Fibroblast of upper back skin (primary cell): Measurements from ENCODE around the gene DAAM1.
A peak's percentile ranks its signal among the peaks of the same experiment; 100 is the strongest.

Source experiments
- DNase-seq: peaks from one replicate; pipeline ENCODE4 v3.0.0-alpha.2; 2013

The DAAM1 gene

DNA sequence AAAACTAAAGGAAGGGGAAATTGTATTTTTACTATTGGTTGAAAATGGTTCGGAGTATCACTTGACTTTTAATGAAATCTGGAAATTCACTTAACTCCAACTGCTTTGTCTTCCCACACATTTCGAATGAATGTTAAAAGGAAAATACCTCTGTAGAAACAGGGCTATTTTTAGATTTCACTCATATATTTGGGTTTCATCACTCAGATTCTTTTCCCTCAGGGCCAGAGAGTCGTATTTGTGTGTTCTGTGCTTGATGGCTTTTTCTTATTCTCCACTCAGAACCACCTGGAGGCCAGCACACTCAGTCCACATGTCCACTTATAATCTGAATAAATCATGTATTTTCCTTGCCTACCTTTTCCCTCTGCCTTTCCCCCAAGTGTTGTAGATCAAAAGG lies 40.0 kb downstream of the DAAM1 start:
- DNase-seq: peak; percentile 62

DNA sequence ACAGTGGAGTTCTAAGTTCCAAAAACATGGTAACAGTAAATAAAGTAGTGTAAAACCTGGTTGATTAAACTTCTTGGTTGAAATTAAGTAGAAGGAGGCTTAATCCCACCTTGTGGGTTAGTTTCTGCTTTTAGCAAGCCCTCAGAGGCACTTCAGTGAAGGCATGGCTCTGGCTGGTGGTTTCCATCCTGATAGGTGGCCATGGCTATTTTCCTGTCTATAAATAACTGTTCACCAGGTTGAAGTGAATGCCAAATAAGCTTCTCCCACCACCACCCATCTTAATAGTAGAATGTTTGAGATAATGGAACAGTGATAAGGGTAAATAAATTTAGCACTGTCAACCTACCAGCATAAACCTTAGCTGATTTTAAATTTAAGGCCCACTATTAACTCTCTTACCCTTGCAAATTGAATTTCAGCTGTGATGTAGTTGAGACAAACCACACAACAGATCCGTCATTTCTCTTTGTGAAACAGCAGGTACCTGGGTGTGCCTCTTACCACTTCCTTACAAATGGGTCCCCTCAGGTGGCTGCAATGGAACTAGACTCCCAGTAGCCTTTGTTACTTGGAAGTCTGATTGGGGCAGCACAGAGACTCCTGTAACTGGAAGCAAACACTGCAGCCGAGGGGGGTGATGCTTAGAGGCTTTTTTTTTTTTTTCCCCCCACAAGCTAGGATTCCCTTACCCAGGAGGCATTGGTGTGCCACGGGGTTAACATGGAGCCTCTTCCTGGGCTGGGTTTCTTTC lies 41.4 kb downstream of the DAAM1 start:
- no peak for DNase-seq

DNA sequence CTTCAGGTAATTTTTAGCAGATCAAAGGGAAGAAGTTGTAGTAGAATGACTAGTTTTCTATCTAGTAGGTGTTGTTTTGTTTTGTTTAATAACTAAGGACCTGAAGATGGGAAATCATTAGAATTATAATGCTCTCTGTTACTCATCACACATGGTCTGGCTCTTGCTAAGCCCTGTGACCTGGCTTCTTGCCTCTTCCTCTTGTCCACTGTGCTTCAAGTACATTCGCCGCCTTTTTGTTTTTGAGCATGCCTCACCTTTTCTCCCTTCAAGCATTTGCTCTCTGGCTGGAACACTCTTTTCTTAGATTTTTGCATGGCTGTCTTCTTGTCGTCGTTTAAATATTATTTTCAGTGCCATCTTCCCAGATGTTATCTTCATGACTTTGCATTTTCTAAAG lies 47.7 kb downstream of the DAAM1 start:
- no peak for DNase-seq

DNA sequence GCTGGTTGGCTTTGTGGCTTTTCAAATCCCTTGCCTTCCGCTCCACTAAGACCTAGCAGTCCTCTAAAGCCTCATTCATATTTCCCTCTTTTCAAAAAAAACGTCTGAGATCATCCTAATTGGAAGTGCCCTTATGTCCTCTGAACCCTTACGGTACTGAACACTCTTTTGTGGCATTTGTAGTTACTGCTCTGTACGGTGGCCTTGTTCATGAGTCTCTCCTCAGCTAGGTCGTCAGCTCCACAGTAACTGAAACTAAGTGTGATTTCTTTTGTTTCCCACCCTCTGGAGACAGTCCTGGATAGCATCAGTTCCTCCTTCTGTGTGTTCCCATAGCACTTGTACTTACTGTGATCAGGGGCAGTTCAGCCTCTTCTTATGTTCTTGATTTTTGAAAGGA lies 49.7 kb downstream of the DAAM1 start:
- DNase-seq: no peak

DNA sequence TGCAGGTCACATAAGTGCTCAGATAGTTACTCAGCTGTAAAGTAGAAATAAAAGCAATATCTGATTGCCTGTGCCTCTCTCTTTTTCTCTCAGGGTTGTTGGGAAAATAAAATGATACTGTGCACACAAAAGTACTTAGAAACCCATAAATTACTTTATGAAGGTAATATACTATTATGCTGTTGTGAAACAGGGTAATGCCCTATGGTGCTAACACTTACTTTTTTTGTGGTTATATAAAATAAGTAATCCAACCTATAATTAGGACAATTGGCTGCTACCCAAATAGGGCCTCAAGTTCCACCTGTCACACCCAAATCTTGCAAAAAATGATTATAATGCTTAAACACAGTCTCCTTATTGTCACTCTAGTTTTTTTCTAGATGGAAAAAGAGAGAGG lies 50.6 kb downstream of the DAAM1 start:
- no peak for DNase-seq

DNA sequence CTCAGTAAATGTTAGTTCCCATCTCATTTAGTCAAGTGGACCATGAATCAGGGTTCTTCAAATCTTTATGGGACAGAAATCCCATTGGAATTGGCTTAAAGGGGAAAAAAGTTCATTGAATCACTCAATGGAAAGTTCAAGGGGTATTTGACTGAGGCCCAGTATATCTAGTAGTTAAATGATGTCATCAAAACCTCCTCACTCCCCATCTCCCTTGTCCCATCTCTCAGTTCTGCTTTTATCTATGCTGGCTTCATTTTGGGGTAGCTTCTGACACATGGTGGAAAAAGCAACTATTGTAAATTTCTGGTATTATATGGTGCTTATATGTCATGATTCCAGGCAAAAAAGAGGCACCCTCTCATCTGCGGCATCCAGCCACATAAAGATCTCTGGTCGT lies 51.9 kb downstream of the DAAM1 start:
- no peak for DNase-seq

DNA sequence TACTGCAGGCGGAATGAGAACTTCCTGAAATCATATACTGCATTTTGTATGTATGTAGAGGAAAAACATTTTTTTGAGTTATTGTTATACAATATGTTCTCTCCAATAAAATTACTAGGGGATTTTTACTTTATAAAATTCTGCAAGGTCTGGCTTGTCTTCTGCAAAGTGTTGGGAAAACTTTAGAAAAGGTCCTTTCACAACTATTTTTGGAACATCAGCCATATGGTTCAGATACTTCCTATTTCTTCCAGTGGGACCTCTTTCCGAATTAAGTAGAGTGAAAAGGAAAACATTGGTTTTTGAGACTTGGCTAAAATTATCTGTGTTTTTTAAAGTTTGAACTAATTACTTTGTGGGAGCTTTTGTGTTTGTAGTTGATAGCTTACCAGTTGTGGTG lies 52.7 kb downstream of the DAAM1 start:
- no peak for DNase-seq

DNA sequence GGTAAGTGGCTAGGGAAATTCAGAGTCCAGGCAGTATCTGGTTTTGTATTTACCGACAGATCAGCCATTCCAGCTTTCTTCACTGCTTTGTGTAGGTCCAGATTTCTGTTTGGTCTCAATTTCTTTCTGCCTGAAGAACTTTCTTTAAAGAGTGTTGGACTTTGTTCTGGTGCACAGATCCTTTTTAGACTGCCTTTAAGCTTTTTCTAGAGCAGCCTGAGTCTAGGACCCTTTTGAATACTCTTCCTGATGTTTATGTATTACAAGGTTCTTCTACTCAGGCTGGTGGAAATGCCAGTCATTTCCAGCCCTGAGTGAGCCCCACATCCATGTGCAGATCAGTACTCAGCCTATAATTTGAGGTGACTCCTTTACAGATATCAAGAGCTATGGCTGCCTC lies 54.7 kb downstream of the DAAM1 start:
- no peak for DNase-seq

DNA sequence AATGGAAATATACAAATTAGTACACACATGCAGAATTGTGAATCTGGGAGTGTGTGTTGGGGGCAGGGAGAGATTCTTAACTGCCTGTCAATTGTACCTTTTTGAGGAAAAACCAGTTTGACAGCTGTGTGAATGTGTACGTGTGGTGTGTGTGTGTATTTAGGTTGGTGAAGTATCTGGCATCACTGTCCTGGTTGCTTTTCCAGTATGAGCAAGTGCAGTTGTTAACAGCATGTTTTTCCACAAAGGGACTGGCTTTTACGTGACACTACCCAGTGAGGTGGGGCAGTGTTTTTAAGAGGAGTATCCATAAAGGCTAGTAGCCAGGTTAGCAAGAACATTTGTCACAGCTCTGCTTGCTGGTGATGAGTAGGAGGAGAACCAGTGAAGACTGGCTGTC lies 56.1 kb downstream of the DAAM1 start:
- no peak for DNase-seq

DNA sequence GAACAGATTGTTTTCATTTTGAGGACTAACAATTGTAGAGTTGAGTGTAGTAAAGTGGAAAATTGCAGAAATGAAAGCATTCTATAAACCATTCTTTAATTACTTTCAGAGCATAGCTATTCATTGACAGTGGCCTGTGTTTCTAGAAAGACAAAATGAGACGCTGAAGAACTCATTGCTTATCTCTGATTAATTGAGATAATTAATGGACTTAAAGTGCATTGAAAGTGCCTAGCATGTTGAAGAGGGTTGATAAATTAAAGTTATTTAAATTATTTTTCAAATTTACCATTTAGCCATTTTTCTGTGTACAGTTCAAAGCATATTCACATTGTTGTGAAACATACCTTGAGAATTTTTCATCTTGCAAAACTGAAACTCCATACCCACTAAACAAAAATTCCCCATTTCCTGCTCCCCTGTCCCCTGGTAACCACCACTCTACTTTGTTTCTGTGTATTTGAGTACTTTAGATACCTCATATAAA lies 57.4 kb downstream of the DAAM1 start:
- no peak for DNase-seq

DNA sequence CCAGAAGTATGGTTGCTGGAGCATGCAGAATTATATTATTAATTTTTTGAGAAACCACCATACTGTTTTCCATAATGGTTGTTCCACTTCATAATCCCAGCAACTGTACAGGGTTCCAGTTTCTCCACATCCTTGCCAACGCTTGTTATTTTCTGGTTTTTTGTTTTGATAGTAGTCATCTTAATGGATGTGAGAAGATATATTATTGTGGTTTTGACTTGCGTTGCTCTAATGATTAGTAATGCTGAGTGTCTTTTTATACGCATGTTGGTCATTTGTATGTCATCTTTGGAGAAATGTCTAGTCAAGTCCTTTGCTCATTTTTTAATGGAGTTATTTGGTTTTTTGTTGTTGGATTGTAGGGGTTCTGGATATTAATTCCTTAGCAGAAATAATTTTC lies 58.1 kb downstream of the DAAM1 start:
- DNase-seq: no peak

DNA sequence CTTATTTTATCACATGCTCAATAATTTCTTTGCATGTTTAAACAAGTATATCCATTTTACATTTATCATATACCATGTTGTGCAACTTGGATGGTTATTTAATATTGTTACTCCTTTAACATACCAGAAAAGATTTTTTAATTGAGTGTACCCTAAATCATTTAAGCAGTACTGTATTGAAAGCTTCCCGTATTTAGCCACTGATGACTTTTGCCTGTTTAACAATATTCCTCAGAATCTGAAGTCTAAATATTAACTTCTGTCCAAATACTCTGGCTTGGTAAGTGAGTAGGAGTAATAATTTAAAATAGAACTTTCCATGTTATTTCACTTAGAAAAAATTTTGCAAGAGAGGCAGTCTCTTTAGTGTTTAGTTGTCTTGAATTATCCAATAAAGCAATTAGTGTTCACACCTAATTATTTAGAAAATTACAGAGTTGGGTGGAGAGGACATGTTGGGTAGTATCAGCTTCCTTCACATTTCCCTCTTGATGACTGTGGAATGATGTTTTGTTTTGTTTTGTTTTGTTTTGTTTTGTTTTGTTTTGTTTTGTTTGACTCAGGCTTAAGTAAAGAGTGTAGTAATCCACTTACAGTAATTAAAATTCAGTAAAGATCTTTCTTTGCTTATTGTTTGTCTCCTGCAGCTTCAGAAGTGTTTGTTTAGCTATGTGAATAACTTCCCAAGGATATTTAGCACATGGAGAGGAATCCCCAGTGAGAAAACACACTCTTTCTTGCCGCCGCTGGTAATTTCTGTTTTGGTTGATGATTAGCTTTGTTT lies 59.5 kb downstream of the DAAM1 start:
- no peak for DNase-seq

DNA sequence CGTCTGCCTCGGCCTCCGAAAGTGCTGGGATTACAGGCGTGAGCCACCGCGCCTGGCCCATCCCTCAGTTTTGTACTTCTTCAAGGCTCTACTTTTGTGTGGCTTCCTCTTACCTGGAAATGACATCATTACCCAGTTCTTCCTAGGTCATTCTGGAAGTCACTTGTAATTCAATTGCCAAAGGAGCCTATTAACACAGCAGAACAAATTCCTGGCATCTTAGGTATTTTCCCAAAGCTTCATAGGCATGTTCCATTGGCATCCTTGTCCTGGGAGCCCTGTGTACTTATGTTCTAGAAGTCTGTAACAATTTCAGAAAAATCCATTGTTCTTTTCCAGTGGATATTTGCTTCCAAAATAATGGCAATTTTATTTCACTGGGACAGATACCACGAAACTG lies 60.6 kb downstream of the DAAM1 start:
- DNase-seq: no peak

DNA sequence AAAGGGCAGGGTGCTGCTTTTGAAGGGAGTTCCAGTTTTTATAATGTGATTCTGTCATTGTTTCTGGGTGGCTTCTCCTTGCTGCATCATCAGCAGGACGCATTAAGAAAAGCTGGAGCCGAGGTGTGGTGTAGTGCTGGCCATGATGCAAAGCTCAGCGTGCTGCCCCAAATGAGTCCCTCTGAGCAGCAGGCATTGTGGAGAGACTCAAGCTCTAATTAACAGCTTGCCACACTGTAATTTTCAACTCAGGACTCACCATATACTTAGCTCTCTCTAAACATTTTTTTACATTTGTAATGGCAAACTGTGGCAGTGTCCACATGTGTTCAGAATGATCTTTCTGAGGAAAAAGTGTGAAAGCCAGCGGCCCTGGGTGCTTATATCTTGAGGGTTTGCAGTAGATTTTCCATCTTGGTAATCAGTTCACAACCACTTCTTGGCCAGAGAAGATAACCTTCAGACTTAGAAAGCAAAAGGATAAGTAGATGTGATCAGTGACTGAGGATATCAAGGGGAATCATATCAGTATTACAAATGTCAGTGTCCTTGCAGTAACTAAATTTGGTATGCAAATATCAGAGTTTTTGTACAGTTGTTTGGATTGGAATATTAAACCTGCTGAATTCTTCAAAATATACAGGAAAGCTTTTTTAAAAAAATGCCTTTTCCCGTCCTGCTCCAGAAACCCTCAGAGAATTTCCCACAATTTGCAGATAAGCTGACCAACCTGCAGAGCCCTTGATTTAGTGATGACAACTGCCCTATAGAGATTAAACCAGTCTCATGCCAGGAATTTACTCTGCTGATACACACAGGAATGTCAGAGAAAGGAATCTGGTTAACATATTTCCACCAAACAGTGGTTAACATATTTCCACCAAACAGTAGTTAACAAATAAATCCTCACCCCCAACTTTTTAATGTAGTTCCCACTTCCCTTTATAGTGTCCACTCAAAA lies 63.6 kb downstream of the DAAM1 start:
- peak; percentile 90 for DNase-seq

DNA sequence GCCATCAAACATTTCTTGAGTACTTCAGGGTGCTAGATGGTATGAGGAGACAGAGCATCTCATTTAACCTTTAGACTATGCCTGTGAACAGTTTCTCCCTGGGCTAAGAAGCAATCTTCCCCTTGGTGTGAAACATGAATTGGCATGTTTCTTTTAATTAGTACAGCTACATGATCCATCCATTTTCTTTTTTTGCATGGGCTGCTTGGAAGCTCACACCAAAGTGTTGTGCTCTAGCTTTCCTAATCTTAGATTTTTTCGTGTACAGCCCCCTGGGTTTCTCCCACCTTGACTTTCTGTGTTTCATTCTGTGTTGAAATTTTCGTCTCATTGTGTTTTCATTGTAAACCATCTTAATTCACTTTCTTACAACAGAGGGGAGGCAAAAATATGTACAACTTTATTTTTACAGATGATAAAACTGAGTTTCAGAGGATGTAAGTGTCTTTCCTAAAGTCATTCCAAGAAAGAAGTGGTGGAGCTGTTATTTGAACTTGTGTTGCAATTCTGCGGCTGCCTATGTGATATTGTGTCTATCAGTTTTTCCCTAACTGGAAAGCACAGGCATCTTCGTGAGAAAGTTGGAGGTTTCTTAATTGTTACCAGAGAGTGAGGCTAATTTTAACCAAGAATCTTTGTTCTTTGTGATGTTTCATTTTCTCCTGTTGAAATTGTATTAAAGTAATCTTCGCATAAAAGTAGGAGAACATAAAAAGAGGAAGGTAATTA lies 64.5 kb downstream of the DAAM1 start:
- DNase-seq: peak; percentile 60

DNA sequence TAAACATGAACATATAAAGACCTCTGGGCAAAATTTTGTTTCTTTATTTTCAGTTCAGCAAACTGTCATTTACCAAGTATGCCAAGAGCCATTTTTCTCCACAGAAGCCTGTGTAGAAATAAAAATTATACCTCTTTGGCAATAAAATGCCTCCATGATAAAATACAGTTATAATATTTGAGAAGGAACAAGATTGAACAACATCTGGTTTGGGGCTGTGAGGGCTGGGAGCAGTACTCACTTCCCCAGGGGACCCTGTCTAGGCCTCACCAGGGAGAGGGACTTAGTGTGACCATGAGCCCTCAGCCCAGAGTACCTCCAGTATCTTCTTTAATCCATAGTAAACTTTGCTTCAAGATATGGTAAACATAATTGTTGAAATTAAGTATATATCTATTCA lies 65.1 kb downstream of the DAAM1 start:
- no peak for DNase-seq

DNA sequence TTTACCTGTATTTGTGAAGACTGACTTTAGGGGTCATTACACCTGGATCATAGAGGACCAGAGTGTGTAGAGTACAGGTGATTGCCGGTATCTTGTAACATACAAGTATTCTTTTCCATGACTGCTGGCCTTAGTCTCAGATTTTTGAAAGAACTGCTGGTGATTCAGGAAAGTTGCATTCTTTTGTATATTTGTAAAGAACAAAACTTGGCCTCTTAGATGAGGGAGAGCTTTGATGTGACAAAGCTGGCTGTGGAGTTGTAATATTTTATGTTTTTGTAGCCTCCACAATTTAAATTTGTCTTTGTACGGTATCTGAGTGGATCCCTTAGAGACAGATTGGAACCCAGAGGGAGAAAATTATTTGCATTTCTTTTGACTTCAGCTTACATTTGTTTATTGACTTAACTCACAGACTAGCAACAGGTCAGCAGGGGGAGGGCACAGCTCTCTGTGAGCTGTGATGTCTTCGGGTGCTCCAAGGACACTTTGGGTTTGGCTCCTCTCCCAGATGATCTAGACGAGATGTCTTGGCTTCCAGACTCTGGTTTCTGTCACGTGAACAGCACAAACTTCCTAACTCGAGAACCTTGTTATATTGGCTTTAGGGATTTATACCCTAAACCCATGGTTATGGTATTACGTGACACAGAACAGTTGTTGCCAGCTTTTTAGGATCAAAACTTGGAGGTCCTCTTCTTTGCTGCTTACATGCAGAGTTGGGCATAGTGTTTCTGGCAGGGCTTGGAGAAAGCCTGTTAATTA lies 65.9 kb downstream of the DAAM1 start:
- DNase-seq: peak; percentile 94

DNA sequence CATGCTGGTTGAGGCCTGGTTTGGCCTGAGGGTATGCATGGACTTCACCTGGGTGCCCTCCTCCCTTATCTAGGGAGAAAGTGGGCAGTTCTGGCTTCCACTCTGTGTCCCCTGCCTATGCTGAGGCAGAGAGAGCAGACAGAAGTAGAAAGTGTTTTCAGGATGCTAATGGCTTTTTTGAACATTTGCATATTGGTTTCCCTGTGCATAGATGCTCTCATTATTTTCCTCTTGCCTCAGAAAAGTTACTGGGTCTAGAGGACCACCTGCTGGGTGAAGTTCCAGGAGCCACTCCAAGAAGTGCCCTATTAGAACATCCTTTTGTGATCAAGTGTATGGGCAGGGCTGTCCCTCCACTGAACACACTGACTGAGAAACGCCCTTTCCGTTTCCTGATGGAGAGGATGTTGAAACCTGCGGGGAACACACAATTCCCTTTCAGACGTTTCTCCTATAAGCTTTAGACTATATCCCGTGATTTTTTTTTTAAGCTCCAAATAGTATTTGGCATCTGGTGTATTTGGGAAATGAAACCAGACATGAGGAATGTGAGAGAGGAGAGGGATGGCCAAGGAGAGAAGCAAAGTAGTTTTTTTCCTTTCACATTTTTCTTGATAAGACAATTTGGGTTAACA lies 66.6 kb downstream of the DAAM1 start:
- peak; percentile 81 for DNase-seq

DNA sequence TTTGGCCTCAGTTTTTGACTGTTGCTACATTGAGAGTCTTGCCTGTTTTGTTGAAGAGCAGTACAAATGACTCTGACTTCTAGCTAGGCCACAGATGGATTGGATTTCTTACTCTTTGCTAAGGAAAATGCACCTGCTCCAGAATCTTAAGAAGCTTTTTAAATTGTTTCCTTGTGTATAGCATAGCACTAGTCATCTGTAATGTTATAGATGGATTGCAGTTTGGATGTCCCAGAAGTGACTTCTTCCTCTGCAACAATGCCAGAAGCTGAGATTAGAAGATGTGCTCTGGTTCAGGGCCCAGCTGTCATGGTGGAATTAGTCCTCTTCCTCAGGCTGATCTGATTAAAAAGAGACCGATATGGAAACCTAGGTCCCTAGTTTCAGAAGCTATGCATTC lies 67.9 kb downstream of the DAAM1 start:
- DNase-seq: no peak

DNA sequence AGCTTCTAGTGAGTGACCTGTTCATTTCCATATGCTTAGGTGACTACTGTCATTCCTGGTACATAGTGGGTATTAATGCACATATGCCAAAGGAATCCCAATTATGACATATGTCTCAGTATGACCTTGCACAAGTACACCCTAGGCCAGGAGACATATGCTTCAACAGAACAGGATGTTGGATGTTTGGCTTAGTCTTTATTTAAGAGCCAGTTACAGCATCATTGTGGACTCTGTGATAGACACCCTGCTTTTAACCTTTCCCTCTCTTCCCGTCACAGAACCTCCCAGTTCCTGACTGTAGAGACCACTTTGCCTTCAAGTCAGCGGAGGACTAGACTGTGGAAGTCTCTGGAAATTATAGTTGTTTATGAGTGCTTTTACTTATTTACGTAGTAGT lies 72.9 kb downstream of the DAAM1 start:
- no peak for DNase-seq
